ENCODE results near the gene PTHLH. TPM values are rescaled to one million over a fixed set of nuclear protein-coding genes. Genes with fewer than 3 reads are reported as not detected.

The PTHLH gene
- total RNA-seq, 6 experiments from 2014 or later, result not detected

DNA sequence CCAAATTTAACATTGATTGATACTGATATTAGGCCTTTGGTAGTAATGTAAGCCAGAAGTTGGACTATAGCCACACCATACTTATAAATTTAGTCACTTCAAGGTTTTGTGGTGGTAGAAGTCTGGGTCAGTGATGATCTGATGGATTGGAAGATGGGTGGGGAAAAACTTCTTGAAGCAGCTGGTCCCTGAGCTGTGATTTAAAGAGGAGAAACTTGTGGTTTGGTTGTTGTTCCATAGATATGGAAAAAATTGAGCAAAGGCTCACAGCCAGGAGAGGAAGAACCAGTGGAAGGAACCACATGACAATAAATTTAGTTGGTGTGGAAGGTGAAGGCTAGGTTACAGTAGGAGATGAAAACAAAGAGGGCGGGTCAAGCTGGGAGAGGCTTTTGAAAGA, 26.1 kb downstream of the PTHLH start:
- intact Hi-C loops (cut with DNase I), result no loop called here
- Histone ChIP-seq H3K27ac (no peak overlapping the region), H3K4me3 (no peak overlapping the region), H3K36me3 (no peaks in the 10 kb centered on the region), H3K4me1 (no peaks in the 10 kb centered on the region), H3K27me3 (no peaks in the 10 kb centered on the region), H3K9me3 (no peaks in the 10 kb centered on the region)
- no peak for ATAC-seq
- DNase-seq, result no peak
- TF ChIP-seq, protein P1, sequence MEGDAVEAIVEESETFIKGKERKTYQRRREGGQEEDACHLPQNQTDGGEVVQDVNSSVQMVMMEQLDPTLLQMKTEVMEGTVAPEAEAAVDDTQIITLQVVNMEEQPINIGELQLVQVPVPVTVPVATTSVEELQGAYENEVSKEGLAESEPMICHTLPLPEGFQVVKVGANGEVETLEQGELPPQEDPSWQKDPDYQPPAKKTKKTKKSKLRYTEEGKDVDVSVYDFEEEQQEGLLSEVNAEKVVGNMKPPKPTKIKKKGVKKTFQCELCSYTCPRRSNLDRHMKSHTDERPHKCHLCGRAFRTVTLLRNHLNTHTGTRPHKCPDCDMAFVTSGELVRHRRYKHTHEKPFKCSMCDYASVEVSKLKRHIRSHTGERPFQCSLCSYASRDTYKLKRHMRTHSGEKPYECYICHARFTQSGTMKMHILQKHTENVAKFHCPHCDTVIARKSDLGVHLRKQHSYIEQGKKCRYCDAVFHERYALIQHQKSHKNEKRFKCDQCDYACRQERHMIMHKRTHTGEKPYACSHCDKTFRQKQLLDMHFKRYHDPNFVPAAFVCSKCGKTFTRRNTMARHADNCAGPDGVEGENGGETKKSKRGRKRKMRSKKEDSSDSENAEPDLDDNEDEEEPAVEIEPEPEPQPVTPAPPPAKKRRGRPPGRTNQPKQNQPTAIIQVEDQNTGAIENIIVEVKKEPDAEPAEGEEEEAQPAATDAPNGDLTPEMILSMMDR (IDR thresholded peaks at IDR 0.05), result no peak
- TF ChIP-seq POLR2A (IDR thresholded peaks at IDR 0.05), result no peak
- WGBS (ENCODE audit: insufficient coverage, low coverage, low lambda C conversion rate, missing lambda C conversion rate), result 57% methylated on average over 1 of the region's 1 CpG

DNA sequence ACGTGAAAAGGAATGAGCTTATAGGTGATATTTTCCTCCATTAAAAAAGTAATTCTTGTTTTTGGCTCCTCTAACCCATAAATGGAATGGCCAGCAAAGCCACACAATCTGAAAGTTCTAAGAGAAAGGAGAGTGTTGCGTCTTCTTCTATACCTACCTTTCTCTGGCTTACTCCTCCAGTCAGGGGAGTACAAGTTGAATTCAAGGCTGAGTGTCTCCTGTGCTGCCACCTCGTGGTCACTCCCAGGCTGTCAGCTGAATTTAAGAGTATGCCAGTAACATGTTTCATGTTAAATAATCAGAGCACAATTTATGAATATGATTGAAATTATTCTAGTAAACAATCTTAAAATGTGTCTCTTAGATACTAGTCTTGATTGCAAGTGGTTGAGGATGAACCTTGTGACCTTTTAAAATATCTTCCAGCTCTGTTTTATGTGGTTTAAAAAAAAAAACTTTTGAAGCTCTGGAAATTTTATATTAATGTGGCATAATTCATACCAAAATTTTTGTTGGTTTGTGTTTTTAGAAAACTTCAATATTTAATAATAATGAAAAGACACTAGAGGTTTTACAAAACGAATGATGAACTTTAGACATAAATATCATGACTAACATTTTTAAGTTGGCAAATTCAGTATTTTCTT, 31.7 kb downstream of the PTHLH start:
- peak; percentile 95 to 96 (median 95) for ATAC-seq

DNA sequence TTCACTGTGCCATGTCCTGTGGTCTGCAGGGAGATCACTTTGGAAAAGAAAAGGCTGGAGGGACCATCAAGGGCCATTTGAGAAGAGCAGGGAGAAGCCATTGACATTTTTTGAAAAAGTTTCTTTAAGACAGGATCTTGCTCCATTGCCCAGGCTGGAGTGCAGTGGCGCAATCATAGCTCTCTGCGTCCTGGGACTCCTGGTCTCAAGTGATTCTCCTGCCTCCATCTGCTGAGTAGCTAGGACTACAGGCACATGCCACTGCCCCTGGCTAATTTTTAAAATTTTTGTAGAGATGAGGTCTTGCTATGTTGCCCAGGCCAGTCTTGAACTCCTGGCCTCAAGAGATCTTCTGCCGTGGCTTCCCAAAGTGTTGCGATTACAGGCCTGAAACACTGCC, 32.3 kb downstream of the PTHLH start:
- Histone ChIP-seq H3K27me3 (no peaks in the 10 kb centered on the region), H3K4me3 (no peak overlapping the region), H3K27ac (no peak overlapping the region), H3K36me3 (no peaks in the 10 kb centered on the region), H3K9me3 (no peaks in the 10 kb centered on the region), H3K4me1 (no peaks in the 10 kb centered on the region)
- WGBS (ENCODE audit: insufficient coverage, low coverage, low lambda C conversion rate, missing lambda C conversion rate), result 85% methylated on average over 2 of the region's 4 CpGs
- ATAC-seq, result no peak
- DNase-seq, result no peak
- intact Hi-C loops (cut with DNase I), result no loop called here
- no peak for TF ChIP-seq POLR2A (IDR thresholded peaks at IDR 0.05)
- TF ChIP-seq, protein P1 (IDR thresholded peaks at IDR 0.05), result no peak

More for the DNA sequence above, 31.7 kb downstream of the PTHLH start:
- Histone ChIP-seq H3K4me1 (no peaks in the 10 kb centered on the region), H3K27ac (no peak overlapping the region), H3K4me3 (no peak overlapping the region), H3K36me3 (no peaks in the 10 kb centered on the region), H3K27me3 (no peaks in the 10 kb centered on the region), H3K9me3 (no peaks in the 10 kb centered on the region)
- WGBS (ENCODE audit: insufficient coverage, low coverage, low lambda C conversion rate, missing lambda C conversion rate), result 20% methylated on average over 4 of the region's 4 CpGs
- intact Hi-C loops (cut with DNase I), result no loop called here
- TF ChIP-seq POLR2A (IDR thresholded peaks at IDR 0.05), result no peak
- TF ChIP-seq, protein P1 (IDR thresholded peaks at IDR 0.05), result peak; percentile 66 to 95 (median 90)
- peak; percentile 45 to 67 (median 66) for DNase-seq

DNA sequence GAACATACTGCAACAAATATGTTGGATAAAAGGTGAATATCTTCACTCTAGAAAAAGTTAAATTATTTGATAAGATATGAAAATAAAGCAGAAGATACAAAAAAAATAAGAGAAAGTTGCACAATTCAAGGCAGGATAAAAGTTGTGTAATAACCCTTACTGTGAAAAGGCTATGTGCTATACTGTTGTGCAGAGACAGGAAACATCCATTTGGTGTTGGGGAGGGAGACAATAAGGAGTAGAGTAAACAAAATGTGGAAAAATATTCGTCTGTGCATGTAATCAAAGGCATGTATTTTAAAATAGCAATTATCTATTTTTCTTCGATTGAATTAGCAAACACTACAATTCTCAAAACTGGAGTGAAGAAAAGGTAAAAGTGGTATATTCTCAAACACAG, 34.8 kb downstream of the PTHLH start:
- 48% methylated on average over 2 of the region's 2 CpGs for WGBS (ENCODE audit: insufficient coverage, low coverage, low lambda C conversion rate, missing lambda C conversion rate)
- Histone ChIP-seq H3K9me3 (no peaks in the 10 kb centered on the region), H3K27ac (no peak overlapping the region), H3K27me3 (no peaks in the 10 kb centered on the region), H3K4me1 (no peaks in the 10 kb centered on the region), H3K4me3 (no peak overlapping the region), H3K36me3 (no peaks in the 10 kb centered on the region)
- ATAC-seq (no peak), DNase-seq (no peak)
- intact Hi-C loops (cut with DNase I), result no loop called here
- no peak for TF ChIP-seq POLR2A (IDR thresholded peaks at IDR 0.05)
- TF ChIP-seq, protein P1 (IDR thresholded peaks at IDR 0.05), result no peak
